ENCODE results near the gene TNIK.
"Not testable (repeated sequence)": the region's sequence is repeated elsewhere in the genome, so short reads cannot be mapped to it uniquely, and the experiment has no call there.

The TNIK gene

DNA sequence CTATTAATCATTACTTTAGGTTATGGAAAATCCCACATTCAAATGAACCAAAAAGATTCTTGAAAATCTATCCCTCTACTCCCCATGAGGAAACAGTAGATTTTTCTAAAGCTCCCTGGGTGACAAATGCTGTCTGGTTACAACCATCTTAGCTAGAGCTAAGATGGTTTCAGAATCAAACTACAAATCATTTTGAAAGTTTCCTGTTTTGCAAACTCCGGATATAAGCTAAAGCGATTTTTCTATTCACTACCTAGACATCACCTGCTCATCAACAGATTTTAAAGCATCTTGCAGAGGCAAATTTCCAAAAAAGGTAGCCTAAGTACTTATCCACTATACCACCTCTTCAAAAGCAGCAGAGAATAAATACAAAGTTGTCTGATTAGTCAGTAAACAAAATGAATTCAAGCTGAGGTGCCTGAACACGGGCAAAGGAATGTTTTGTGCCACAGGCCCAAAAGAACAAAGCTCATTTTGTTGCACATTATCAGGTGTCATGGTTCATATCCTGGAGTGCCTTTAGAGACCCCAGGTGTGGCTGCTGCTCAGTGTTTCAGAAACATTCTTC lies 204.9 kb downstream of the TNIK start:
- DNase-seq (ENCODE audit: low read depth) = no peak

DNA sequence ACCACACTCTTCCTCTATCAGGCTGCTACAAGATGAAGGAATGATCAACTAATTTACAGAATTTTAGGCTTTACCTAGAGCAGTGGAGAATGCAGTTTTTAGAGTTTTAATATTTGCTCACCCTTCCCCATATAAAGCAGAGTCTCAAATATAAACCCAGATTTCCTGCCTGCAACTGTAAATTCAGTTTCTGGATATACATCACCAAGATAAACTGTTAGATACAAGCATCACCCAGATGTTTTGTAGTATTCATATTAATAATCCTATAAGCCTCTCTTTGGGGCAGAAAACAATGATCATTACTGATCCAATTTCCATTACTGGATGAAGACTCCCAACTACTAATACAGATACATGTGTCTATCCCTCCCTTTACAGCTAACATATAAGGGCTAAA lies 205.9 kb downstream of the TNIK start:
- no peak for DNase-seq (ENCODE audit: low read depth)

DNA sequence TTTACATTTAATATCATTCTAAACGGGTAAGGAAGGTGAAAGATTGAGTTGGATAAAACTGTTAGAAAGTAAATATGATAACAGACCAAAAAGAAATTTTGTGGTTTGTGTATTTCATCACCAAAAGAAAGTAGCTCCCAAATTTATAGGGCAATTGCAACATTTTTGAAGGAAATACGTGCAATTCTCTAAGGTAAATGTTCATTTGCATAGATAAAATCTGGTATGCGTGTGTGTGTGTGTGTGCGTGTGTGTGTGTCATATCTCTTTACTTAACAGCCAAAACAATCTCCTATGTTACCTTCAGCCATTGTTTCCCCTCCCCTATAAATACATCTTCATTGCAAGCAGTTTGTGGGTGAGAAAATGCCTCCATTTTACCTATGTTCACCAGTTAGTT lies 208.4 kb downstream of the TNIK start:
- DNase-seq (ENCODE audit: low read depth) = no peak

DNA sequence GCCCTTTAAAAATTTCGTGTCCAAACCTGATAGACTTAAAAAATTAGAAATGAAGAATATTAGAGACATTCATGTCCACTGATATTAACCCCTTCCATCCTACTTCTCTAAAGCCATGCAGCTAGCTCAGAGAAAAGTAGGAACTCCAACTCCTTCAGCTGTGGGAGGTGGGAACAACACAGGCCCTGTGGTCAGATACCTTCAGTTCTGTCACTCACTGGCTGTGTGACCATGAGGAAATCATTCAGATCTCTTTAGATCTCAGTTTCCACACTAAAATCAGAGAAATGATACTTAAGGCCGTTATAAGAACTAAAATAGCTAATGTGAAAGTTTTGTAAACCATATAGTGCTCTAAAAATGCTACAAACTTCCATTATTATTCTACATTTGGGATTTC lies 209.8 kb downstream of the TNIK start:
- DNase-seq (ENCODE audit: low read depth) = no peak

DNA sequence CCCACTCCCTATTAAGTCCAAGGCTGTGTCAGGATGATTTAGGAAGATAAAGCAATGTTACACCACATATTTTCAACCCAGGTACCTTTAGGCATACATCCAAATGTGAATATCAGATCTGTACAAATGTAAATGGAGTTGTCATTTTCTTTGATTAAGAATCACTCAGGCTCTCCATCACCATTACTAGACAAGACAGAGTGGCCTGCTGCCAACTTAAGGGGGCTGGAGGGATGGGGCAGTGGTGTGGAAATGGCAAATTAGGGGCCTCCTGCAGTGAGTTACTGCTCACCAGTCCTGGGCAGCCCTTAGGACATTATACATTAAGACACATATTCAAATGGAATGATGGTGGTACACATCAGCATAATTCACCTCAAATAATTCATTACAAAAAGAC lies 211.0 kb downstream of the TNIK start:
- no peak for DNase-seq (ENCODE audit: low read depth)

DNA sequence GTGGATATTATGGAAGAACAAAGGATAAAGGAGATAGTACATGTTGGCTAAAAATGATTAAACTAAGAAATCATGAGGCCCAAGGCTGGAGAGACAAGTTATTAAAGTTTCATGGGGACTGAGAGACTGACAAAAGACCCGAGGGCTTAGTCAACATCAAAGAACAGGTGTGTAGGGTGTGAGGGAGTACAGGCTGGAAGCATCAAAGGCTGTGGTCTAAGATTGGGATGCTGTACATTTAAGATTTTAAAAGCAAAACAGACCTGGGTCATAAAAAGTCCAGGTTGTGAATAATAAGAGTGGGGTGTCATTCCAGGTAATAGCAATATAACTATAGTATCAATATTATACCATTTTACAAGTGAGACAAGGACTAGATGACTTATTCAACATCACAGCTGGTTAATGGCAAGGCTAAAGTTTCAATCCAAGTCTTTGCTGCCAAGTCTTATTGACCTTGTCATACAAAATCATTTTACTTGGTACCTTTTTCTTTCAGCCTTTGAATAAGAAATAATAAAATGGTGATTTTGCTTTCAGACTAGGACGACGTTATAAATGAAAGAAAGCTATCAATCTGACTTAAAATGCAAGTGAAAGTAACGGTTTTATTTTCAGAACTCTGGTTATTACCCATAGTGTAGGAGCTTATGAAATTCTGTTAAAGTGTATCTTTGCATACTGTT lies 211.6 kb downstream of the TNIK start:
- DNase-seq (ENCODE audit: low read depth) = no peak

DNA sequence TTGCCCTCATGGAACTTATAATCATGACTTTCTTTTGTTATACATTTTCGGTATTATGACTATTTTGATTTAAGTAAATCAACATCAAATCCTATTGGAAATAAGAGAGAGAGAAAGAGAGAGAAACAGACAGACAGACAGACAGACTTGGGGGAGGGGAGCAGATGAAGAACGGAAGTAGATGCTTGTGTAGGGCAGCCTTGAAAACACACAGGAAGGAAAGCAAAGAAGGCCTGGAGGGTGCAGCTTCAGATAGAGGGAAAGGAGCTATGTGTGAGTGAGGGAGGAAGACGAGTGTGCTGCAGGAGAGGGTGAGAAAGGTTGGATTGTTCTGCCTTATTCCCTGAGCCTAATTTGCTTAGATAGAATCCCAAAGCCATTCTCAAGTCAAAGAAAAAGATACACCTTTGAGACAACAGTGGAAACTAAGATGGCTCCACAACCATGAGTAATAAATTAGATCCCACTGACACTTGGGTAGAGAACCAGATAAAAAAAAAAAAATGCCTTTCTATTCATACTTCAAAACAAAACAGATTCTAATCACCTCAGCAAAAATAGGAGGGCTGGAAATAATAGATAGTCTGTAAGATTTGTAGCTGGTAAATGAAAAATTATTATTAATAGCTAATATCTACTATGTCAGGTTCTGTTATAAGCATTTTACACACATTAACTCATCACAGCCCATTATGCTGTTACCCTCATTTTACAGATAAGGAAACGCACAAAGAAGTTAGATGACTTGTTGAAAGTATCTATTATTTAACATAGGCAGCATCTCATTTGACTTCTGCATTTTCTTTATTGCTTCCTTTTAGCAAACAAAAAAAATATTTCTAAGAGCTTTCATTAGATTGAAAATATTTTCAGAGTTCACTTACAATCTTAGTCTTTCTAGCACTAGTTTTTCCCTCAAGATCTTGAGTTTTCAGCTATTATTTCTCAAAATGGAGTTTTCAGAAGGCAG lies 214.1 kb downstream of the TNIK start:
- peak; percentile 20 for DNase-seq (ENCODE audit: low read depth)

DNA sequence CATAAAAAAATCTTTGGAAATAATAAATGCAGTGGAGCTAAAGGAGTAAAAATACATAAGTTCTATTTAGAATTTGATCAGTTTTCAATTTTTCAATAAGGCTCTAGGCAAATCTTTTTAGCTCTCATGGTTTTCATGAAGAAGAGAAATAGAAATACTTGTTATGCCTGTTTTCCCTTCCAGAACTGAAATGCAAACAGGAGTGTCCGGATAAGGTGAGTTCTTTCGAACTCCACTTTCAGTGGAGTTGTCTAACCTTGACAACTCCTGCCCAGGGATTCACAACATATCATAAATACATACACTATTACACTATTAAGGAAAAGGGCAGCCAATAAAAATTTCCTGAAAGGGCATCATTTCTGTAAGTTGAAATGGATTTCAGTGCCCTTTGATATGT lies 217.3 kb downstream of the TNIK start:
- DNase-seq (ENCODE audit: low read depth) = no peak

DNA sequence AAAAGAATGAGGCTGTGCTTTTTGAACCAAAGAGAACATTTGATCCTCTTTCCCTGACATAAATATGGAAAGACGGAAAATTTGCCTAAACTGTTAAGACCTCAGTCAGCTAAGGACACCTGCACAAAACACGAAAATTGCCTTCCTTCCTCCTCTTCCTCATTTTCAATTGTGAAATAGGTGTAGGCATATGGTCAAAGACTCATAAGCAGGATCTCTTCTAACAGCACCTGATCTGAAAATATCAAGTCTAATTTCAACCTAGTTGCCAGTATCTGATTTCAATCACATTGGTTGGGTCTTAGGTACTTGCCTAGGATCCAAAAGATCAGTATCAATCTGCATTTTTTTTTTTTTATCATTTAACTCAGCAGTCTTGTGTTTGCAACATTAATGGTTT lies 218.0 kb downstream of the TNIK start:
- no peak for DNase-seq (ENCODE audit: low read depth)

DNA sequence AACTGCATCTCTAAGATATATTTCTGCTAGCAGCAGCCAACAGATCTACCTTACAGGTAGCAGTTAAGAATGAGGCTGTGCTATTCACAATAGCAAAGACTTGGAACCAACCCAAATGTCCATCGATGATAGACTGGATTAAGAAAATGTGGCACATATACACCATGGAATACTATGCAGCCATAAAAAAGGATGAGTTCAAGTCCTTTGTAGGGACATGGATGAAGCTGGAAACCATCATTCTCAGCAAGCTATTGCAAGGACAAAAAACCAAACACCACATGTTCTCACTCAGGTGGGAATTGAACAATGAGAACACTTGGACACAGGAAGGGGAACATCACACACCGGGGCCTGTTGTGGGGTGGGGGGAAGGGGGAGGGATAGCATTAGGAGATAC lies 218.6 kb downstream of the TNIK start:
- DNase-seq (ENCODE audit: low read depth) = not testable (repeated sequence)

DNA sequence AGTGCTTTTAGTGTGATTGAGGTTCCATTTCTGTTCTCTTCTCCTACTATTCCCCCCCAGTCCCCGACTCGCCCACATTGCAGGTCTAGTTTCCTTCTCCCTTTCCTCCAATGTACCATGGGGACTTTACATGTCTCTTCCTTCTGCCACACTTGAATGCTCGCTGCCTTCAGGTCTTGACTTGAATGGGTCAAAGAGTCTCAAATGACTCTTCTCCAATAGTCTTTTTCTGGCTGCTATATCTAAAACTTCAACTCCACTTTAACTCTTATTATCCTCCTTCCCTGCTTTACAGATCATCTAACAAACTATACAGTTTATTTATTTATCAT lies 219.7 kb downstream of the TNIK start:
- DNase-seq (ENCODE audit: low read depth) = no peak

DNA sequence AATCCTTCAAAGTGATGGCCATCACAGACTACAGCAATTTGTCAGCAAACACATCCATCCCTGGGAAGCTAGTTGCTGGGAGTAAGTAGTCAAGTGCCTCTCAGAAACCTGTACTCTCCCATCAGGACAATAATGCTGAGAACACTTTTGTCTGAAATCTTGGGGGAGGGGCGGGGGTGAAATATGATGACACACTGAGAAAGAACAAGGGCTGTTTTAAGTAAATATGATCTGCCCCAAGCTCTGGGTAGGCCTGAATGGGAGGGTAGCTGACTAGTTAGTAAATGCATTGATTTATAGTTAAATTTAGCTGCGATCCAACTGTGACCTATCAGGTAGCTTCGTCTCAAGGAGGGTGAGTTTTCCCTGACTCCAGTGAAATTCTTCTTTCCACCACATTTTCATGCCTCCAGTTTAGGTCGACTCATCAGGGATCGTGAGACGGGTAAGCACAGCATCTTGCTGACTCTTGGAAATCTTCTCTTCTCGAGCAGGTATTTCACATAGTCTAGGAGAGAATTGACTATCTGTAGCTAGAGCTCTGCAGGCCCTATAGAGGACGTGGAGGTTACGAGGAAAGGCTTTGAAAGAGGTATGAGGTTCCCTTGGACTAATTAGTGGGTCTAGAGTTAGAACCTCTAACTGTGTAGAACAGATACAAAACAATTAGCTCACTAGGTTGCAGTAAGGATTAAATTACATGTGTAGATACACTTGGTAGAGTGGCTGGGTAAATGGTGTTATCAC lies 220.3 kb downstream of the TNIK start:
- DNase-seq (ENCODE audit: low read depth) = no peak

DNA sequence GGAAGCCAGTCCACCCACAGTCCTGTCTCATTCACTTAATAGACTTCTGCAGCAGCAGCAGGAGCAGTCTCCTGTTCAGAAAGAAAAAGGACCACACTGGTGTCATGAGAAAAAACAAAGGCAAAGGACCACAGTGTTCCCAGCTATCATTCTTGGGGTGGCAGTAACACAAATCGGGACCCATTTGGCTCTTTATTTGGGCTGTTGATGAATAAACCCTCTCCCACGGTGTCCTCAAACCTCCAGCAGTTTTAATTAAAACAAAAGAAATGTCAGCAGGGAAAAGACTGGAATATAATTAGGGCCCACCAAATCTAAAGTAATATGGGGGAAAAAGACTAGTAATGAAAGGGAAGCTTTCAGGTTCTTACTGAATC lies 223.2 kb downstream of the TNIK start:
- no peak for DNase-seq (ENCODE audit: low read depth)

DNA sequence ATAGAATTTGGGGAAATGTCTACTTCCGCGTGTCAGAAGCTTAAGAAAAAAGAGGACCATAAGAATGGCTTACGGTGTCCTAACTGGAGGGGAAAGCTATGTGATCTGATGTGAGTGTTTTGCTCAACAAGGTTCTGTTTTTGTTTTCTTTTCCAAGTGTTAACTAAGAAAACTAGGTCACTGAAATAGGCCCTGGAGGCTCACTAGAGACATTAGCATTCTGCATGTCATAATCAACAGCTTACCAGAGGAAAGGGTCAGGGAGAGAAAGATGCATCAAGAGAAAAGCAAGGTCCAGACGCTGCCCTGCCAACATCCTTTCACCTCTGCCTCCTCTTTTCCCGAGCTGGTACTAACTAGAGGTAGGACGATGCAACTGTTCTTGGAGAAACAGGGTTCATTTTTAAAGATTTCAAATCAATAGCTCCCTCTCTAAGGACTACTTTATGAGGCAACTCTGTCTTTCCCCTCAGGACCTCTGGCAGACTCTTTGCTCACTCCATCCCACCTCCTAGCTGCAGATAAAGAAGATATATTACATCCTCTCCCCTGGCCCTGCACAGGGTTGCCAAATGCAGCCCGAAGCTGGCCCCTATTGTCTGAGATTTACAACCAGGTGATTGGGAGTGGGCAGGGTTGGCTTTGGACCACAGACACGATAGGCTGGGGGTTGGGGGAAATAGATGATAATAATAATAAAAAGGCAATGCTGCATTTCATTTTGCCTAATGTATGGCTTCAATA lies 223.8 kb downstream of the TNIK start:
- DNase-seq (ENCODE audit: low read depth) = no peak

DNA sequence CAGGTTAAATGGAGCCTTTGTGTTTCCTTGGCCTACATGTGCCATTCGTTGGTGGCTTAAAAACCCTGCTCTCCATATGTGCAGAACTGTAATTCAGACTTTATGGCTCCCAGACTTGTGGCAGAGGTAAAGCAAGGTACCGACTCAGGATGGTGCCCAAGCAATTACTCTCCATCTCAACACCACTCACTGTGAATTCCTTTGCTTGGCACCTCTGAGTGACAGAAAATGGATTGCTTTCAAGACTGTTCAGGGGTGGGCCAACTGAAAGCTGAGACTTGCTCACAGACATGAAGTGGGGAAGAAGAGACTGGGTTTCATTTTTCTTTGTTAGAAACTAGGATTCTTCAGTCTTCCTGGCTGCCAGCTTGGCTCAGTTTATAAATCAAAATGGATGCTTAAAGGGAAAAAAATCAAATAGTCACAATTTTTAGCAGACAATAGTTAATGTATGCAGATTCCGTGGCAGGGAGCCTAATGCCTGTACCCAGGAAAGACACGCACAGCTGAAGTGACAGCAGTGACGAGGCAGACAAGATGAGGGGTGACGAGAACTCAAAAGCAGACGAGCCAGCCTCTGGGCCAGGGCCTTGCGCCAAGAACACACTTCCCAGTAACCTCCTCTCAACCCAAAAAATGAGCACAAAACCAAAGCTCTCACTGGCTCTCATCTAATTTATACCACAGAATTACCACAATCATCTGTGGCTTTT lies 225.8 kb downstream of the TNIK start:
- DNase-seq (ENCODE audit: low read depth) = no peak

DNA sequence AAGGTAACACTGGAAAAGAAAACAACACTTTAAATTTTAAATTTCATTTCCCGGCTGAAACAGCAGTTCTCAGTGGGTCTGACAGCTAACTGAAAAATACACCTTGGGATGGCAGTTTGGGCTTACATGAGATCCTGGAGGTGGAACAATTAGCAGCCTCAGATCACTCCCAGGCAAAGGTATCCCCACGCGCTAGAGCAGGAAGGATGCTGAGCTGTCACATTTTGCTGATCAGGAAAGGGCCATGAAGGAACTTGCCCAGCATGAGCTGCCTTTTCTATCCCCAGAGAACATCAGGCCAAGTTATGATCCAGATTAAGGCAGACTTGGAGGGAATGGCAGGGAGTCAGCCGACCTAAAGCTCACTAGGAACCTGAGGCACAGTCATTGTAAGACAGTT lies 228.8 kb downstream of the TNIK start:
- no peak for DNase-seq (ENCODE audit: low read depth)

DNA sequence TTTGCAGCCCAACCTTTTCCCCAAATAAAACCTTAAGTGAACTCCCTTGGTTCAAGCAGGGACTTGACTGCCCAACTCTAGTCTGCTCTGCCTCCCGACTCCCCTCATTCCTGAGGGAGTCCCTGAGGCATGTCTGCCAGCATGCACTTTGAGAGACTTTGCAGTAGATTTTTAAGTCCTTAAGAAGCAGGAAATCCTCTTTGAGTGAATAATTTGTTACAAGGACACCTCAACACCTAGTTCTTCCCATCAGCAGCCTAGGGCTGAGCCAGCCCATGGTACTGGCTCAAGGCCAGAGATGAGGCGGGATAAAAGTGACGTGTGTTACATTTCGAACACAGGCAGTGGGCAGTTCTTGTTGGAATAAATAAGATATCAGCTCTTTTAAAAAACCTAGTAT lies 229.3 kb downstream of the TNIK start:
- no peak for DNase-seq (ENCODE audit: low read depth)

DNA sequence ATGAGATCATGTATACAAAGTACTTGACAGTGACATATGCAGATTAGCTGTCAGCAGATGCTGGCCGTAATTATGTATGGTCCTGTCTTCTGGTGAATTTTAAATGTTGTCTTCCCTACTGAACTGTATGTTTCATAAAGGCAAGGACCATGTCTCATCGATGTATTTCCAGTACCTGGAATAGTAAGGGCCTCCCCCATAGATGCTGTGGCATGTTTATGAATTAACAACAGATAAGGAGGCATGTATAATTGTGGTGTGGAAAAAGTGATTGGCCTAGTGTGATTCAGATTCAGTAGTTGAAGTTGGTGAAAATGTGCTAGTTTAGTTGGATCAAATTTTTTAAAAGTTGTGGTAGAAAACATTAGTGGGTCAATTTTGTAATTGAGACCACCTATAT lies 231.0 kb downstream of the TNIK start:
- DNase-seq (ENCODE audit: low read depth) = no peak

DNA sequence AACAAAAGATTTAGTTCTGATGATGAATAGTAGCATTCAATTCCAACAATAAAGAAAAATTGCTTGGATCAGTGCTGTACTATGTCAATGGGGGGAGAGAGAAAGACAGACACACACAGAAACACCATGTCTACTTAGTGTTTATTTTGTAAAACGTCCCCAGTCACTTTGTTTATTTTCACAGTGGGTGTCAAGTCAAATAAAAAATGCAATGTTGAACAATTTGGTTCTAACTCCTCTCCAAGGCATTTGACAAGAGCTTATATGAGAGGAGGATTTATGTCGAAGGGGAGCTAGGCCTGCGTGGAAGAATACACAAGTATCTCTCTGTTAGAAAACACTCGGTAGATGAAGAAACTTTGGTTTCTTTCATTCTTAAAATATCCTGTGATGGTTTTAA lies 232.0 kb downstream of the TNIK start:
- DNase-seq (ENCODE audit: low read depth) = no peak

DNA sequence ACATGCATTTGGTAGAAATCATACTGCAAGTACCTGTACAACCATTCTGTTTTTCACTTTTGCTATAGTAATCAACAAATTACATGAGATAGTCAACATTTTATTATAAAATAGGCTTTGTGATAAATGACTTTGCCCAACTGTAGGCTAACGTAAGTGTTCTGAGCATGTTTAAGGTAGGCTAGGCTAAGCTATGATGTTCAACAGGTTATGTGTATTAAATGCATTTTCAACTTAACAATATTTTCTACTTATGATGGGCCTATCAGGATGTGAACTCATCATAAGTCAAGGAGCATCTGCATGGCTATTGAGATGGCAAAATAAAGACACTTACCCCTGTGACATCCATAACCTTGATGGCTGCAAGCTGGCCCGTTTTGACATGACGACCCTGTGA lies 232.4 kb downstream of the TNIK start:
- DNase-seq (ENCODE audit: low read depth) = no peak

DNA sequence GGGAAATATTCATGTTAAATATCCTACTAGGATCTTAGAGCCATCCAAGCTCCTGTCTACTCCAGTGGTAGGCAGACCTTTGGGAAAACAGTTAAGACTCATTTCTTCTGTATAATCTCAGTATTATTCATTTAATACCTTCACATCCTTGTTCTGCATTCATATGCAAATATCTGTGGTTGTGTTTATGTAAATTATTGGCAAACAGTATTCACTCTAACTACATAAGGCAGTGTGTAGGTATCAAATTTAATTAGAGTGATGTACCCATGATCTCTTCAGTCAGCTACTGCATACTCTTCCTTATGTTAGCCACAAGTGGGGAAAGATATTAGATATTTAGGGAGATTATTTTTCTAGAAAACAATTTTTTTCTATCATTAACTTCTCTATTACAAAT lies 232.8 kb downstream of the TNIK start:
- no peak for DNase-seq (ENCODE audit: low read depth)
